Measurements from ENCODE around the gene KIF2C. TPM values are rescaled to one million over a fixed set of nuclear protein-coding genes. Genes with fewer than 3 reads are reported as not detected.
A peak's percentile ranks its signal among the peaks of the same experiment; 100 is the strongest.
"Not testable (repeated sequence)": the region's sequence is repeated elsewhere in the genome, so short reads cannot be mapped to it uniquely, and the experiment has no call there.

Gene KIF2C
- polyA plus RNA-seq (2014; cell fraction: cytosol; rRNA removed) = 100.0 and 108 TPM in 2 replicates
- polyA plus RNA-seq (2014; cell fraction: nucleus; rRNA removed) = 126 and 168 TPM in 2 replicates

DNA sequence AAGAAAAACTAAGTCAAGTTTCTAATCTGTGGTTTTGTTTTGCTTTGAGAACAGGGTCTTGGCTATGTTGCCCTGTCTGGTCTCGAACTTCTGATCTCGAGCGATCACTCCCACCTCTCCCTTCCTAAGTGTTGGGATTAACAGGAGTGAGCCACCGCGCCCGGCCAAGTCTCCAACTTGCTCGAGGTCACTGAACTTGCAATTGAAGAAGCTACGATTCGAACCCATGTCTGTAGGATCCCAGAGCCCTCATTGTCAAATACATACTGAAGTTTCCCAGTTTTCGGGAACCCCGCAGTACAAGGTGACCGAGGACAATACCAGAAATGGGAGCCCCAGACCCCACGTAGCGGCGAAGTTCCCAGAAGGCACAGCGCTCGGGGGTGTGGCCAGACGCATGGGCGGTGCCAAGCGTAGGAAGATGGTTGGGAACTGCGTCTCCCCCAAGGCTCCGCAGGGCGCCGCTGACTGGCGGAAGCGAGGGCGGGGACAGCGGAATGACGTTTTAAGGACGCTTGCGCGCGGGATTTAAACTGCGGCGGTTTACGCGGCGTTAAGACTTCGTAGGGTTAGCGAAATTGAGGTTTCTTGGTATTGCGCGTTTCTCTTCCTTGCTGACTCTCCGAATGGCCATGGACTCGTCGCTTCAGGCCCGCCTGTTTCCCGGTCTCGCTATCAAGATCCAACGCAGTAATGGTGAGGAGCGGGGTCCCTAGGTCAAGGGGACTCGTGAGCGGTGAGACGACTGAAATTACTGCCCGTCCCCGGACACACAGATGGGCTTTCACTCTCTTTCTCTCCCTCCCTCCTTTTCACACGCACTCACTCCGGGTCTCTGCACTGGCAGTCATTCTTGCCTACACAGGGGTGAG is at the start of gene KIF2C:
Gene KIF2C (plus strand): TSS at position 531 of the 872 bp plus-strand sequence. CDS start 96 bp downstream, at position 627.
- peak; percentile 95 for DNase-seq (ENCODE audit: low spot score)

DNA sequence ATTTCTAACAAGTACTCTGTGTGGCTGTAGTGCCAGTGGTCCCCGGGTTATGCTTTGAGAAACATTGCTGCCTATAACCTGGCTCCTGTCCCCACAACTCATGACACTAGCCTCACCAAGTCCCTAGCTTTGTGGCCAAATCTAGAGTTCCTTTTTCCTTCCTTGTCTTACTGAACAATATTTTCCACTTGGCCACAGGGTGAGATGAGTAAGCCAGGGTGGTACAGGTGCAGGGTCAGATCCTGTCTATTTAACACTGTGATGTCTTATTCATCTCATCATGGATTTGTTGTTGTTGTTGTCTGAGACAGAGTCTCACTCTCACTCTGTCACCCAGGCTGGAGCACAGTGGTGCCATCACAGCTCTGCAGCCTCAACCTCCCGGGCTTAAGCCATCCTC is 46.5 kb upstream of the KIF2C start:
- no peak for DNase-seq (ENCODE audit: low spot score)

DNA sequence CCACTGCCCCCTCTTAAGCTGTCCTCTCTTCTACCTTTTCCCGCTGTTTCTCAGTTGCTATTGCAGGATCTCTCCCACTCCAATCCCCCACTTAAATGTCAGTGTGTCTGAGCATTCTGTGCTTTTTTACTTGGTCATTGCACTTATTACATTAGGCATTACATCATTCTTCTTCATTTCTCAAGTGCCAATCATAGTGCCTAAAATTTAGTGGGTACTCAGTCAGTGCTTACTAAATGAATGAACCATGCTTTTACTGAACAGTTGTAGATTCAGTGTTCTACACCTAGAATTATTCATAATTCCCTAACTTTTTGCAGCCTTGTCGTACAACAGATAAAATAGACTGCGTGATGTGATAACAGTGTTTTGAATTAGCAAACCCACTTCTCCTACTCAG is 45.7 kb upstream of the KIF2C start:
- no peak for DNase-seq (ENCODE audit: low spot score)

DNA sequence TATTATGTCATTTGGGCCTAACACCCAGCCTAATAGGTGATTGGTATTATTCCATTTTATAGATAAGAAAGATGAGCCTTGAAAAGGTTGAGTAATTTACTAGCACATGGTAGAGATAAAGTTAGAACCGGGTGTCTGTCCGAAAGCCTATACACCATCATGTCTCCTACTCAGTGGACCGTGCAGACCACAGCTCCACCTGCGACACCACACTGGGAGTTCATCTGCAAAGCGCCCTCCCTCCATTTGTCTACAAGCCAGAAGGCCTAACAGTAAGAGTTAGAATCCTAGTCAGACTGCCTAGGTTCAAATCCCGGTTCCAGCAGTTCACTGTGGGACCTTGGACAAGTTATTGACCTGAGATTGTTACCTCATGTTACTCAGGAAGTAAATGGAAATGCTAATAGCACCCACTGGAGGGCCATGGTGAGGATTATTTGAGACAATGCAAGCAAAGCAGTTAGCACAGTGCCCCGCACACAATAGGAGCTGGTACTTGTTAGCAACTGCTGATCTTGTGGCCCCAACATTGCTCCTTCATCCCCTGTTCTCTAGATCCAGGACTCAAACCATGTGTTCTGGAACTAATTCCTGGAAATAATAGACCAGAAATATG is 44.7 kb upstream of the KIF2C start:
- DNase-seq (ENCODE audit: low spot score) = no peak

DNA sequence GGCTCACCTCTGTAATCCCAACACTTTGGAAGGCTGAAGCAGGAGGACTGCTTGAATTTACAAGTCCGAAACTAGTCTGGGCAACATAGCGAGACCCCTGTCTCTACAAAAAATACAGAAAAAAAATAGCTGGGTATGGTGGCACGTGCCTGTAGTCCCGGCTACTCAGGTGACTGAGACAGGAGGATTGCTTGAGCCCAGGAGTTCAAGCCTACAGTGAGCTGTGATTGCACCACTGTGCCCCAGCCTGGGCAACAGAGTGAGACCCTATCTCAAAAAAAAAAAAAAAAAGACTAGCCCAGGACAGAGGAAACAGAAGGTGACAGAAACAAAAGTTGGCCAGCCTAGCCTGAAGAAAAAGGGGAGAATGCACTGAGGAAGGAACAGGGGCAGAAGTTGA is 44.0 kb upstream of the KIF2C start:
- no peak for DNase-seq (ENCODE audit: low spot score)

DNA sequence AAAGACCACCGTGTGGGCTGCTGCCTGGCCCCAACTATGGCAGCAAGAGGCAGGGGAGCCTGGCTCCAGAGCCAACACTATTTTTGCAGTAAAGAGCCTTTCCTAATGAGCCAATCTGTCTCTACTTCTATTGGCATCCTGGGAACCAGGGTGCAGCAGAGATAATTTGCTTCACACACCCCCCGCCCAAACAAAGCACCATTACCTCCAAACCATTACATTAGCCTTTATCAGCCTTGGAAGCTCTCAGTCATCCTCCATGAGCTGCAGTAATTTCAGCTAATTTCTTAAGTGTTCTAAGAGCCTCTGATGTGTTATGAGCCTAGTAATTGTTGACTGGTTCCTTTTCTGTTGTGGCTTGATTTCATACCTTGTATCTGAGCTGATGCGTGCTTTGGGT is 43.5 kb upstream of the KIF2C start:
- DNase-seq (ENCODE audit: low spot score) = no peak

DNA sequence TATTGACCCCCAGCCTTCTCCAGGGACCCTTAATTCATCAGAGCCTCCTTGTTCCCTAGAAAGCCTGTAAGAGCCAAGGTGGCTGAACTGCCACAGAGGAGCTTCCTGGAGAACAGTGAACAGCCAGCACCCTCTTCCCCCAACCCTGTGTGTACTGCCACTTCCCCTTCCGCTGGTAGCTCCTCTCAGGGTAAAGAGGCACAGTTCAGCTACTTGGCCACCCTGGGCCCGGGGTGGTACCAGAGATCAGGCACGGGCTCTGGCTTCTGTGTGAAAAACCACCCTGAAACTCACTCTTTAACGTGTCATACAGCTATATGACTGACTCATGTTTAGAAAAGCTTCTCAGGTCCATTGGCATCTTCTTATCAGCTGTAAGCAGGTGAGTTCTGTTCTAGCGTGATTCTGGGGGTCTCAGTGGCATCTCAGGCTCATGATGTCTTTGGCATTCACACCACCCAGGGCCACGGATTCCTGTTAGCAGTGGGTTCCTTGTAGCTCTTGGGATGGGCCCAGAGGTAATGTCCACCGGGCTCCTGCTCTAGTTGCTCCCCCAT is 42.8 kb upstream of the KIF2C start:
- no peak for DNase-seq (ENCODE audit: low spot score)

DNA sequence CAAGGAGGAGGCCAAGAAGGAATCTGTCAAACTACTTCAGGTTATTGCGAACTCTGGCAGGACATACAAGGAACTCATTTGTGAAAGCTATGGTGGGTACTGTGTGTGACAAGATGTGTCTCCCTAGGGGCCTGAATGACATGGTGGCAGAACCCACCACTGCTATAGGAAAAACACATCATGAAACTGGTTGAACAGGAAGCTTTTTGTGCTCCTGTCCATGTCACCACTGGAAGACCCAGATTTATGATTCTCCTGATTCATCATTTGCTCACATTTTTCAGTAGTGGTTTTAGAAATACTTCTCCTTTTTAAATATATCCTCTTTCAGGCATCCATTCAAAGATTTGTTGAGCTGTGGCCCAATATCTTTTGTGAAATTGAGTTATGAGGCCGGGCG is 41.5 kb upstream of the KIF2C start:
- DNase-seq (ENCODE audit: low spot score) = no peak

DNA sequence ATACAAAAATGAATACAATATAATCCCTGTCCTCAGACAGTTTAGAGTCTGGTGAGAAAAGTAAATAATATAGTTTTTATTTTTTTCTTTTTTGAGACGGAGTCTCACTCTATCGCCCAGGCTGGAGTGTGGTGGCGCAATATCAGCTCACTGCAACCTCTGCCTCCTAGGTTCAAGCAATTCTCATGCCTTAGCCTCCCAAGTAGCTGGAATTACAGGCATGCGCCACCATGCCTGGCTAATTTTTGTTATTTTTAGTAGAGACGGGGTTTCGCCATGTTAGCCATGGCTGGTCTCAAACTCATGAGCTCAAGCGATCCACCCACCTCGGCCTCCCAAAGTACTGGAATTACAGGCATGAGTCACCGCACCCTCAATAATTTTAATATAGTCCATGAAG is 40.3 kb upstream of the KIF2C start:
- not testable (repeated sequence) for DNase-seq (ENCODE audit: low spot score)

DNA sequence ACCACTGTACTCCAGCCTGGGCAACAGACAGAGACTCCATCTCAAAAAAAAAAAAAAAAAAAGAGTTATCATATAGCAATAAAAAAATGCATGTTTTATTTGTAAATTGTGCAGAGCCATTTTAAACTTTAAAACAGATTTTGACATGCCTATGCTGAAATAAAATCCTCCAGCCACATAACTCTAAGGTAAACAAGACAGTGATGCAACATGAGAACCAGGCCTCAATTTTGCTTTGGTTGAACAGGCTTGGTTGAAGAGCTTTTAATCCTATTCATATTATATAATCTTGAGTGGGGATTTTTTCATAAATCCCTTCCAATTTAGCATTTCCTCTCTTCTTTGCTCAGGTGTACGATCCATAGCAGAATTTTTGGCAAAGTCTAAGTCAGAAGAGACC is 39.1 kb upstream of the KIF2C start:
- DNase-seq (ENCODE audit: low spot score) = no peak

DNA sequence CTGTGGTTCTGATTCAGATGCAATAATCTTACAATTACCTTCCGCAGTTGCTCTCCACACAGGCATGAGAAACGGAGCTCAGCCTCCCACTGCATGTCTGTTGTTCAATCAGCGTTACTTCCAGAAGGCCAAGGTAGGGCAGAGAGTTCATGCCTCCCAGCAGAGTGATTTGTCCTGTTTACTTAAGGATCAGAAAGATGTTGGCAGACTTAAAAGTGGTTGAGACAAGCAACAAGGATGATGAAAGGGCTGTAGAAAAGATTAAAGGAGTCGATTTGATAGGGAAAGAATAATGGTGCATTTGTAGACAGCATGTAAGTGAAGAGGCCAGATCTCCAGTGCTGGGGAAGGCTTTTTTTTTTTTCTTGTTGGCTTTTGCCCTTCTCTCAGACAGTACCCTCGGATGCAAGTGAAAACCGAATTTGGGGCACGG is 38.5 kb upstream of the KIF2C start:
- DNase-seq (ENCODE audit: low spot score) = no peak

DNA sequence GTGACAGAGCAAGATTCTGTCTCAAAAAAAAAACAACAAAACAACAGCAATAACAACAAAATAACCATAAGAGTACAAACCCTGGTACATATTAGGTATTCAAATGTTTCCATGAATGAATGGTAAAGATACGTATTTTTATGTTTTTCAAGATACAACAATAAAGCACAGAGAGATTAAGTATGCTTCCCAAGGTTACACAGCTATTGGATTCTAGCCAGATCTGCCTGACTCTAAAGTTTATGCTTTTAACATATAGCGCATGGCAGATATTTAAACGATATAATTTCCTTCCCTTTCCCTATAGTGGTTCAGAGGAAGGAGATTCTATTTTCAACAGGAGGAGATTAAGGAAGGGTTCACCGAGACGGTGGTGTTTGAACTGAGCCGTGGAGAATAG is 34.2 kb upstream of the KIF2C start:
- no peak for DNase-seq (ENCODE audit: low spot score)

DNA sequence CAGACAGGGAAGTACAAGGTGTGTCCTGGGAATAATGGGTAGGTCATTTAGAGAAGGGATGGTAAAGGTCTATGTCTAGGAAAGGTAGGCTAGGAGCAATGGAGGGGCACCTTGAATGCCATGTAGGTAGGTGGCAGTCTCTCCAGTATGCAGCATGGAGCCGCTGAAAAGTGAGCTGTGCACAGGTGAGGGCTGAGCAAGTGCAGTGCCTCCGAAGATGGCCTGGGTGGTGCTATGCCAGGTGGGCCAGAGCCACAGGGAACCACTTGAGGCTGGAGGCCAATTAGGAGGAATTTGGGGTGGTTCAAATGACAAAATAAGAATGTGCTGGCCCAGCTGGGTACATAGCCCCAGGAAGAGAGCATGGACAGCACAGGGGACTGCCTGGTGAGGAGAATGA is 33.7 kb upstream of the KIF2C start:
- no peak for DNase-seq (ENCODE audit: low spot score)

DNA sequence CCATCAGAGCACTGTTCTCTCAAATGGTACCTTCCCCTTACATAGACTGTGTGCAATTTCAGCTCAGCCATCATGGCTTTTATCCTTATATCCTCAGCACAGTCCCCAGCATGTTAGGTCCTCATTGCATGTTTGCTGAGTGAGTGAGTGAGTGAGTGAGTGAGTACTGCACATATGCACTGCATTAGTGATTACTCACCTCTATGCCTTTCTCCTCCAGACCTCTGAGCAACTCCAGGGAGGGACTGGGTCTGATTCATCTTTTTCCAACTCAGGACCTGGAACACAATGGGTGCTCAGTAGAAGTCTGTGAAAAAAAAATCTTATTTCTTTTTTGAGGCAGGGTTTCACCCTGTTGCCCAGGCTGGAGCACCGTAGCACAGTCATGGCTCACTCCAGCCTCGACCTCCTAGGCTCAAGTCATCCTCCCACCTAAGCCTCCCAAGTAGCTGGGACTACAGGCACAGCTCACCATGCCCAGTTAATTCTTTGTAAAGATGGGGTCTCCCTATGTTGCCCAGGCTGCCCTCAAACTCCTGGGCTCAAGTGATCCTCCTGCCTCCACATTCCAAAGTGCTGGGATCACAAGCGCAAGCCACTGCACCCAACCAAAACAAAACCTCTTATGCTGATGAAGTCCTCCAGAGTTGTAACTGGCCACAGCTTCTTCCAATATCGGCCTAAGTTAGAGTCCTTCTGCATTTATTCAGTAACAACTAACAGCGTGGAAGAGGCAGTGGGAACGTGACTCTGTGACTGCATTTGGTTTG is 32.3 kb upstream of the KIF2C start:
- no peak for DNase-seq (ENCODE audit: low spot score)

DNA sequence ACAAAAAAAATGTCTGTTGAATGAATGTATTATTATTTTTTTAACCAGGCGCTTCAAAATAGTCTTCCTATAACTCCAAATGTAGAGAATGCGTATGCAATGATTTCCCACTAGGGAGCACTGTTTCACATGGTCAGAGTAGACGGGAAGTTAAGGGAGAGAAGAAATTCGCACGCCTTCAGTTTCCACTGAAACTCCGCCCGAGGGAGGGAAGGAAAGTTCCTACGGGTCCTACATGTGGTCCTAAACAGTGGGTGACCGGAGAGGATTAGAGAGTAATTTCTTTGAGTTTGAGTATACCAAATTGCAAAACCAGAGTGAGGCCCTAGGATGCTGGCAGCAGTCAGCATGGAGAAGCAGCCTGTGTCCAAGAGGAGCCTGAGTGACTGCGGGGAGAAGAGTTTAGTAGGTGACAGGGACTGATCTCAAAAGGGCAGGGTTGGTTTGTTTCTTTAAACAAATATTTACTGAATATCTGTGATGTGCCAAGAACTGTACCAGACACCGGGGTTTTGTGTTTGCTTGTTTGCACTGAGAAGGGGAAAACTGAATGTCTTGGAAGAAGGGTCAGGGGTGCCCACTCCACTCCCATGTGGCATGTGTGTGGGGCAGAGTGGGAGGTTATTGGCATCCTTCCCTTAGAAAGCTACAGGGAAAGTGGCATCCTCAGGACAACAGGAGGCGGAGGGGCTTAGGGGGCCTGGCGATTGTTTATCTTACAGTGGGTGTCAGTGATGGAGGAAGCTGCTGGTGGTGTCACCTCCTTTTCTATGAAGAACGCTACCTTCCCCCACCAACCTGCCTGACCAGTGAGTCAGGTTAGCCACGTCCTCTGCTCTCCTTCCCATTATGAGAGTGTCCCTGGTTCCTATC is 31.4 kb upstream of the KIF2C start:
- DNase-seq (ENCODE audit: low spot score) = no peak

DNA sequence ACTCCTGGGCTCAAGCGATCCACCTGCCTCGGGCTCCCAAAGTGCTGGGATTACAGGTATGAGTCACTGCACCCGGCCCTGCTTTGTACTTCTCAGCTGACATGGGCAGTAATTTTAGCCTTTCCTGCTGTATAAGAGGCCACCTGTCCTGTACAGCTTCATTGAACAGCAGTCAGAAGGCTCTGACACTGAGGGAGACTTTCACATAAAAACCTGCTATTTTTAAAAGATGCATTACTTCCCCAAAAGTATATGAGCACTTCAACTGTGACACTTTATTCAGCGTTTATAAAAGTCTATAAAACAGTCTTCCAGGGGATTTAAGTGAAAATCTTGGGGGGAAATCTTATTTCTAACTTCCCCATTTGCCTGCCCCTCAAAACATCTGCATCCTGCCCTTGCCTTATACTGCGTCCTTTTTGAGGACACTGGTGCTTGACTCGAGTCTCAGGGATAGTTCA is 26.3 kb upstream of the KIF2C start:
- no peak for DNase-seq (ENCODE audit: low spot score)

DNA sequence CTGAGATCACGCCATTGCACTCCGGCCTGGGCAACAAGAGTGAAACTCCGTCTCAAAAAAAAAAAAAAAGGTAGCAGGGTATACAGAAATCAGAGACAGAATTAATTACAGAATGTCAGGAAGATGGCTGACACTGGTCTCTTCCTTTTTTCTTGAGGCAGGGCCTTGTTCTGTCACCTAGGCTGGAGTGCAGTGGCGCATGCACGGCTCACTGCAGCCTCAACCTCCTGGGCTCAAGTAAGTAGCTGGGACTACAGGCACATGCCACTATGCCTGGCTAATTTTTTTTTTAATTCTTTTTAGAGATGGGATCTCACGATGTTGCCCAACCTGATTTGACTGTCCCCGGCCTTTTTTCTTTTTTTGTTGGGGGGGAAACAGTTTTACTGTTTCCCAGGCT is 25.1 kb upstream of the KIF2C start:
- DNase-seq (ENCODE audit: low spot score) = no peak

DNA sequence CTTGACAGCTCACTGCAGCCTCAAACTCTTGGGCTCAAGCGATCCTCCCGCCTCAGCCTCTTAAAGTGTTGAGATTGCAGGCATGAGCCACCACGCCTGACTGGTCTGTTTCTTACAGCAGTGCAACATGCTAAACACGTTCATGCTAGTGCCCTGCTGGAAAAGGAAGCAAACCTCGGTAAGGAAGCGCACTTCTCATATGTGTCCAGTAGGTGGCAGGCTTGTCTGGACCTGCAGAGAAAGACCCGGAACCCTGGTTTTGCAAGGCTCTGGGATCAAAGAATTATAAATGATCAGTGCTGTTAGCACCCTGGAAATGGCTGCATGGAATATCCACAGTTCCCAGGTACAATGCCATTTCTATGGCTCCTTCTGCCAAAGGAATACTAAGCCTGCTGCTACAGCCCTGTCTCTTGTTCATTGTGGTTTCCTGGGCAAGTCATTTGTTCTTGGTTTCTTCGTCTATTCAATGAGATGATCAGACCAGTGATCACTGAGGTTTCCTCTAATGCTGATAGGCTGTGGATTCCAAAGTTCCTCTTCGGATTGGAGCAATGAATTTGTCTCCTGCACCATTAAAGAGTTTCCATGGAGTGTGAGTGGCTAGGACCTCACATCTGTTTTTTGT is 24.6 kb upstream of the KIF2C start:
- peak; percentile 73 for DNase-seq (ENCODE audit: low spot score)

DNA sequence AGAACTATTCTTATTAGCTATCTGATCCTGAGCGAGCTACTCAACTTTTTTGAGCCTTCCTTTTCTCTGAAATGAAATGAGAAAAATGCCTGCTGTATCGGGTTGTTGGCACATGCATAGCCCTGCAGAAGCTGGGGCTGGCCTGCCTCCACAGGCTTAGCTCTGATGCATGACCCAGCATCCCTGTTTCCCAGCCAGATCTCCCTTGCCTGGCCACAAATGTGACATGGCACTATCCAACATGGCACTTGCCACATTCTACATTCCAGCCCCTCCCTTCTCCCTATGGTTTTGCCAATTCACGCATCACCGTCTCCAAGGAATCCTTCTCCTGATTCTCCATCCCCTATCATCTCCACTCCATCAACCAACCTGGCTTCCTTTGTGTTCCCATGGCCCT is 22.5 kb upstream of the KIF2C start:
- DNase-seq (ENCODE audit: low spot score) = no peak

DNA sequence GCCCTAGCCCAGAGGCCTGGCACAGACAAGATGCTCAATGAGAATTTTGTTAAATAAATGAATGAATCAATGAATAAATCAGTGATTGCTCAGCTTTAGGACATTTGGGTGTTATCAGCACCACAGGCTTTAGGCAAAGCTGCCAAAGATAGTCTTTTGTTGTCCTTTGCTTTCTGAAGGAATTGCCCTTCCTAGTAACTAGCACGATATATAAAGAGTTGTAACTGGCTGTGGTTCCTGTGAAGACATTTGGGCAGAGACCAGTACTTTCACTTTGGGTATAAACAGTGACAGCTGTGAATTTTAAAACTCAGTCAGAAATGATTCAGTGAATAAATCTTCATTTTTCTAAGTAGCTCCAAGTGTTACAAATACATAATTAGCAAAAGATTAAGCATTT is 22.0 kb upstream of the KIF2C start:
- DNase-seq (ENCODE audit: low spot score) = no peak
